NCI-H345 treated with DMSO at 0.1 percent for 48 hours (cell line): ENCODE measurements around the gene TCF7.

ENCODE experiments used
- DNase-seq: peaks from one replicate; lab custom pipeline; 2025; ENCODE audit not compliant: unreplicated experiment; lab: John Stamatoyannopoulos, UW

TCF7 gene

GRCh38 chr5:134131165-134131564 is 16.7 kb downstream of the TCF7 start:
- DNase-seq: no peak

DNA sequence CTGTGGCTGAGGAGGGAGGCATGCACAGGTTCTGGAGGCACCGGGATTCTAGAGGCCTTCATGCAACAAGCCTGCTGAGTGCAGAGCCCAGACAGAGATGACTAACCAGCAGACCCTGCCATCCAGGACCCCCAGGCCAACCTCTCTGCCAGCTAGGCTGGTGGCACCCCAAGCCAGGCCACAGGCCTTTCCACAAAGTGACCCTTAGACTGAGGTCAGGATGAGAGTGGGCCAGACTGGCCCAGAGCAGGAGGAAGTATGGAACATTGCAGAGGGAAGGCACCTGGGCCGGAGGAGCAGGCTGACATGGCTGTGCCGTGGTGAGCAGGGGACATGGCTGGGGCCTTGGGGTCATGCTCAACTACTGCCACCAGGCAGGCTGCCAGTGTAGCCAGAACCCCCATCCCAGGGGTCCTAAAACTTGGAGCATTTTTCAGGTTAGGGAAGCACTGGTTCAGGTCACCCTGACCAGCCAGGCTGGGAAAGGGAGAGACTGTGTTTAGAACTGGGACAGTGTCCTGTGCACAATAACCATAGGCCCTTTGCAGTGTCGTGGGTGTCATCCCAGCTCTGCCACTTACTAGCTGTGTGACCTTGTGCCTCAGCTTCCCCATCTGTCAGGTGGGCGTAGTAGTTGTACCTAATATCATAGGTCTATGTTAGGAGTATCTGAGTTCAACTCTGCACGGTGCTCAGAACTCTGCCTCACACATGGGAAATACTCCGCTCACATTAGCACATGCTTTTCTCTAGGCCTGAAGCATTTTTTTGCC is 17.3 kb downstream of the TCF7 start:
- no peak for DNase-seq

GRCh38 chr5:134132372-134133187 is 18.1 kb downstream of the TCF7 start:
- DNase-seq: no peak

GRCh38 chr5:134133188-134133994 is 18.9 kb downstream of the TCF7 start:
- no peak for DNase-seq

GRCh38 chr5:134133995-134134541 is 19.6 kb downstream of the TCF7 start:
- DNase-seq: no peak

- no peak for DNase-seq
These were observed 20.7 kb downstream of the TCF7 start for GRCh38 chr5:134135091-134135655.

GRCh38 chr5:134136221-134136631 is 21.7 kb downstream of the TCF7 start:
- DNase-seq: no peak

GRCh38 chr5:134136771-134137170 is 22.3 kb downstream of the TCF7 start:
- no peak for DNase-seq

- no peak for DNase-seq
These were observed 24.2 kb downstream of the TCF7 start for GRCh38 chr5:134138416-134139376.

GRCh38 chr5:134139377-134139851 is 24.9 kb downstream of the TCF7 start:
- DNase-seq: no peak

- no peak for DNase-seq
These were observed 25.5 kb downstream of the TCF7 start for GRCh38 chr5:134139891-134140469.

- no peak for DNase-seq
These were observed 26.2 kb downstream of the TCF7 start for GRCh38 chr5:134140530-134141201.

- DNase-seq: no peak
These were observed 27.0 kb downstream of the TCF7 start for GRCh38 chr5:134141331-134142050.

GRCh38 chr5:134142052-134142451 is 27.6 kb downstream of the TCF7 start:
- DNase-seq: no peak

DNA sequence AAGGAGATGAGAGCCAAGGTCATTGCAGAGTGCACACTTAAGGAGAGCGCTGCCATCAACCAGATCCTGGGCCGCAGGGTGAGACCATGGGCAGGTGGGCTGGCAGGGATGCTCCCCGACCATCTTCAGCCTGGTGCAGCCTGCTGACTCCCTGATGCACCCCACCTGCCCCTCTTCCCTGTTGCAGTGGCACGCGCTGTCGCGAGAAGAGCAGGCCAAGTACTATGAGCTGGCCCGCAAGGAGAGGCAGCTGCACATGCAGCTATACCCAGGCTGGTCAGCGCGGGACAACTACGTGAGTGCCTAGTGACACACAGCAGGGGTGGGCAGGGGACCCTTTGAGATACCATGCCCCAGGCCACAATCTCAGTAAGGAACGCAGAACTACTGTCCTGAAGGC is 28.3 kb downstream of the TCF7 start:
- no peak for DNase-seq

DNA sequence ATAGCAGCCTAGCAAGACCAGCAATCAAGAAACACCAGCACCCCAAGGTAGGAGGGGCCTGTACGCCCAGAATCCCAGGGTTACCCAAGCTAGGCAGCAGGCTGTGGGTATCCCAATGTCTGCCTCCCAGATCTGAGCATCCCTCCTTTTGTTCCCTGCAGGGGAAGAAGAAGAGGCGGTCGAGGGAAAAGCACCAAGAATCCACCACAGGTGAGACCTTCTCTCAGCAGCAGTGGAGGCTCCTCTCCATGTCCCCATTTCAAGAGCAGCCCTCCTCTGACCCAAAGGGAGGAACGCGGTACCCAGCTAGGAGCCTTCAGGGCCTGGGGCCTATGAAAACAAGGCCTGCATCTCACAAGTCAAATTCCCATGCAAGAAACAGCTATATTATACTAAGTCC is 28.9 kb downstream of the TCF7 start:
- DNase-seq: no peak

GRCh38 chr5:134143944-134144941 is 29.8 kb downstream of the TCF7 start:
- no peak for DNase-seq
